Fibroblast of the conjunctiva (primary cell): ENCODE measurements around the gene SUZ12.
"Not testable (repeated sequence)": the region's sequence is repeated elsewhere in the genome, so short reads cannot be mapped to it uniquely, and the experiment has no call there.

Experiments used
- DNase-seq: peaks from one replicate; pipeline ENCODE4 v3.0.0-alpha.2; 2010; ENCODE audit warnings: low read depth

SUZ12 gene

GRCh38 chr17:32042266-32042665 lies 105.5 kb downstream of the SUZ12 start:
- not testable (repeated sequence) for DNase-seq

GRCh38 chr17:32045611-32046010 lies 108.8 kb downstream of the SUZ12 start:
- DNase-seq: not testable (repeated sequence)

GRCh38 chr17:32047663-32048062 lies 110.9 kb downstream of the SUZ12 start:
- DNase-seq: not testable (repeated sequence)
